ENCODE data around the gene GCN1. TPM values are rescaled to one million over a fixed set of nuclear protein-coding genes. Genes with fewer than 3 reads are reported as not detected.

GCN1 gene
- total and polyA plus RNA-seq, 4 donors, result 19.3 to 93.6 (median 53.1) TPM

DNA sequence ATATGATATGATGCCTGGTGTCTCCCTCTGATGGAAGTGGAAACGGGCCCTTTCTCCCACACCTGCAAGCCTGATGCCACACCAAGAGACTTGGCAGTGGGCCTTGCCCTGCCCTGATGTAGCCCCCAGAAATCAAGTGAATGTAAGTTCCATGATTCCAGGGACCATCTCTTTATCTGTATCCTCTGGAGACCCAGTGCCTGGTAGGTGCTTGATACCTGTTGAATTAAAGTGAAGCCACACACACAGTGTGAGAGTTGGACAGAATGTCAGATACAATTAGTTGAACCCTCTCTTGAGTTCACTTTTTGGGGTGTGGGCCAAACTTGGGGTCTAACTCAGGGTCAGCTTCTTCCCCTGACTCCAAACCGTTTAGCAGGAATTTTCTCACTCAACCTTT is 73.2 kb downstream of the GCN1 start:
- Histone ChIP-seq H3K4me1 (ENCODE audit: control insufficient read depth in 5 of 5, insufficient read depth in 5 of 5, low read length in 5 of 5) (peaks cover 0 to 13% (median 10%) of the 10 kb centered on the region in 5 donors), H3K9ac (ENCODE audit: insufficient read depth in 1 of 2, low read length in 2 of 2) (no peak overlapping the region), H3K27me3 (ENCODE audit: control insufficient read depth in 3 of 3, insufficient read depth in 3 of 3, low read length in 2 of 3) (no peaks in the 10 kb centered on the region), H3K27ac (ENCODE audit: low read depth in 1 of 2, low read length in 1 of 2) (no peak overlapping the region), H3K9me3 (ENCODE audit: control insufficient read depth in 4 of 4, insufficient read depth in 3 of 4, low read length in 3 of 4) (no peaks in the 10 kb centered on the region), H3K4me3 (no peak overlapping the region), H3K36me3 (ENCODE audit: control insufficient read depth in 4 of 4, insufficient read depth in 4 of 4, low read length in 4 of 4) (peaks cover 0 to 2% (median 0%) of the 10 kb centered on the region in 4 donors)
- WGBS, 2 donors, result 83 to 85% methylated on average over 2 of the region's 2 CpGs
- TF ChIP-seq, protein P1, sequence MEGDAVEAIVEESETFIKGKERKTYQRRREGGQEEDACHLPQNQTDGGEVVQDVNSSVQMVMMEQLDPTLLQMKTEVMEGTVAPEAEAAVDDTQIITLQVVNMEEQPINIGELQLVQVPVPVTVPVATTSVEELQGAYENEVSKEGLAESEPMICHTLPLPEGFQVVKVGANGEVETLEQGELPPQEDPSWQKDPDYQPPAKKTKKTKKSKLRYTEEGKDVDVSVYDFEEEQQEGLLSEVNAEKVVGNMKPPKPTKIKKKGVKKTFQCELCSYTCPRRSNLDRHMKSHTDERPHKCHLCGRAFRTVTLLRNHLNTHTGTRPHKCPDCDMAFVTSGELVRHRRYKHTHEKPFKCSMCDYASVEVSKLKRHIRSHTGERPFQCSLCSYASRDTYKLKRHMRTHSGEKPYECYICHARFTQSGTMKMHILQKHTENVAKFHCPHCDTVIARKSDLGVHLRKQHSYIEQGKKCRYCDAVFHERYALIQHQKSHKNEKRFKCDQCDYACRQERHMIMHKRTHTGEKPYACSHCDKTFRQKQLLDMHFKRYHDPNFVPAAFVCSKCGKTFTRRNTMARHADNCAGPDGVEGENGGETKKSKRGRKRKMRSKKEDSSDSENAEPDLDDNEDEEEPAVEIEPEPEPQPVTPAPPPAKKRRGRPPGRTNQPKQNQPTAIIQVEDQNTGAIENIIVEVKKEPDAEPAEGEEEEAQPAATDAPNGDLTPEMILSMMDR (IDR thresholded peaks at IDR 0.05; ENCODE audit: control extremely low read depth, extremely low read depth), result no peak
- DNase-seq, result no peak
- ATAC-seq (ENCODE audit: insufficient read depth, low FRiP score), result no peak

DNA sequence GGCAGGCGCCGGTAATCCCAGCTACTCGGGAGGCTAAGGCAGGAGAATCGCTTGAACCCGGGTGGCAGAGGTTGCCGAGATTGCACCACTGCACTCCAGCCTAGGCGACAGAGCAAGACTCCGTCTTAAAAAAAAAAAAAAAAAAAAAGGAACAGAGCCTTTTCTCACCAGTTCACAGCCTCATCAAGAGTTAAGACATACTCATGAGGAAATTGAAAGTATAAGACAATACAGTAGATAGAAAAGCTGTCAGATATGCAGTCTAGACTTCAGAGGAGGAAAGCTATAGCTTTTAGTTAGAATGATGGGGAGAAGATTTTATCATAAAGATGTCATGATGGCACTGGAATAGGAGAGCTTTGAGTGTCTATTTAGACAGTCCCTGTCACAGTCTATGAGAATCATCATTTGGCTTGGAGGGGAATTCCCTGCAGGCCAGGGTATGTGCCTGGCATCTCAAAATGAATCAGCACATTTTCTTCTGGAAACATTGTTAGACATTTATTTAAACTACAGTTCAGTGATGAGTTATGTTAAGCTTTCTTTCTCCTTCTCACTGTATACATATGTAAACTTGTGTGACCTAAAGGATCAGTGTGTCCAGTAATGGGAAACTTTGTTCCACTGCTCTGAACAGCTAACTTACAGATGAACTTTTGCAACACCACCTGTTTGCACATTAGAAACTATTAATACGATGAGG is 75.1 kb downstream of the GCN1 start:
- TF ChIP-seq, protein P1 (IDR thresholded peaks at IDR 0.05; ENCODE audit: control extremely low read depth, extremely low read depth), result no peak
- no peak for ATAC-seq (ENCODE audit: insufficient read depth, low FRiP score)

DNA sequence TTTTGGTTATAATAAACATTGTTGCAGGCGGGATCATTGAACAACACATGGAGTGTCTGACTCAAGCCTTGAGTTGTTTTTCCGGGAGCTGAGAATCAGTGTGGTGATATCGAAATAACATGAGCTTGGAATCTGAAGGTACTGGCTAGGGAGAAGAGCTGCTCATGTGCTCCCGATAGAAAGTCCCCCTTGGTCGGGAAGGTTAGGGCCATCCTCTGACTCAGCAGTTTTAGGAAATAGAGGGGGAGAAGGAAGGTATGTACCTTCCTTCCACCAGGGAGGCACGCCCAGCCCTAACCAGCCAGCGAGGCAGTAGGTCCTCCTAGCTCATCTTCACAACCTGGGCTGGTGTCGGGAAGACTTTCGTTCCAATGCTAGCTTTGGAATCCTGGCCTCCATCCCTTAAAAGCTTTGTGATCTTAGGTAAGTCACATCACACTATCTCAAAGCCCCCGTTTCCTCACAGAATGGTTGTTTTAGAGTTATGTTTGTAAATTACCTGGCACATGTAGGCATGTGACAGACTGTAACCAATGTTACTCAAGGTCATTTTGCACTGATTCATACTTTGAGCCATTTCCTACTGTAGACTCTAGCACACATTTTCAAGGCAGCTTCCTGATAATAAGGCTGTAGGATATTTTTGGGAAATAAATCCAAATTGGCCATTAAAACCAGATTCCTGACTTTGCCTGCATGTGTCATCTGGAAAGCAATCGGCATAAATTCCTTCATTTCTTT is 76.0 kb downstream of the GCN1 start:
- ATAC-seq (ENCODE audit: insufficient read depth, low FRiP score) (no peak), DNase-seq (no peak)
- Histone ChIP-seq H3K27me3 (ENCODE audit: control insufficient read depth in 3 of 3, insufficient read depth in 3 of 3, low read length in 2 of 3) (no peaks in the 10 kb centered on the region), H3K4me1 (ENCODE audit: control insufficient read depth in 5 of 5, insufficient read depth in 5 of 5, low read length in 5 of 5) (peaks cover 6 to 27% (median 19%) of the 10 kb centered on the region in 5 donors), H3K36me3 (ENCODE audit: control insufficient read depth in 4 of 4, insufficient read depth in 4 of 4, low read length in 4 of 4) (peaks cover 0 to 8% (median 5%) of the 10 kb centered on the region in 4 donors), H3K4me3 (no peak overlapping the region), H3K9ac (ENCODE audit: insufficient read depth in 1 of 2, low read length in 2 of 2) (no peak overlapping the region), H3K27ac (ENCODE audit: low read depth in 1 of 2, low read length in 1 of 2) (peak overlapping the region; percentile 60 to 70), H3K9me3 (ENCODE audit: control insufficient read depth in 4 of 4, insufficient read depth in 3 of 4, low read length in 3 of 4) (no peaks in the 10 kb centered on the region)
- WGBS, 2 donors, result 62 to 75% methylated on average over 11 of the region's 11 CpGs
- TF ChIP-seq, protein P1 (IDR thresholded peaks at IDR 0.05; ENCODE audit: control extremely low read depth, extremely low read depth), result no peak

More for the DNA sequence above, 75.1 kb downstream of the GCN1 start:
- no peak overlapping the region for H3K4me3 ChIP-seq
- H3K27me3 ChIP-seq (ENCODE audit: control insufficient read depth in 3 of 3, insufficient read depth in 3 of 3, low read length in 2 of 3), result no peaks in the 10 kb centered on the region
- peaks cover 0 to 6% (median 2%) of the 10 kb centered on the region in 4 donors for H3K36me3 ChIP-seq (ENCODE audit: control insufficient read depth in 4 of 4, insufficient read depth in 4 of 4, low read length in 4 of 4)
- WGBS, 2 donors, result 63 to 79% methylated on average over 9 of the region's 9 CpGs
- H3K9me3 ChIP-seq (ENCODE audit: control insufficient read depth in 4 of 4, insufficient read depth in 3 of 4, low read length in 3 of 4), result no peaks in the 10 kb centered on the region
- H3K27ac ChIP-seq (ENCODE audit: low read depth in 1 of 2, low read length in 1 of 2), result no peak overlapping the region
- H3K4me1 ChIP-seq (ENCODE audit: control insufficient read depth in 5 of 5, insufficient read depth in 5 of 5, low read length in 5 of 5), result peaks cover 6 to 27% (median 16%) of the 10 kb centered on the region in 5 donors
- H3K9ac ChIP-seq (ENCODE audit: insufficient read depth in 1 of 2, low read length in 2 of 2), result no peak overlapping the region
- DNase-seq, result no peak
